WTC11 (cell line): ENCODE measurements around the gene UBE3C. TPM values are rescaled to one million over a fixed set of nuclear protein-coding genes. Genes with fewer than 3 reads are reported as not detected.

Experiments used
- ATAC-seq: fragments of 200-7000 bp; cut with Tn5 transposase; 2 replicates; pipeline ENCODE4 v1.10.0; 2021; ENCODE audit warnings: mild to moderate bottlenecking, moderate library complexity
- CTCF ChIA-PET: fragments of 300-600 bp; sonication (Branson Sonifier 250); formaldehyde crosslinking; loops from one replicate; lab custom pipeline; 2021; ENCODE audit warnings: antibody characterized with exemption; lab: Charles Lee
- POLR2A ChIA-PET: fragments of 350-600 bp; sonication (Branson Sonifier 250); formaldehyde crosslinking; loops from one replicate; lab custom pipeline; 2021; ENCODE audit warnings: antibody characterized with exemption; lab: Charles Lee
- DNase-seq: peaks from one replicate; pipeline ENCODE4 v3.0.0; 2021; ENCODE audit warnings: low spot score
- H3K27ac Mint-ChIP-seq: 2 replicates; pipeline ENCODE4 v1.8.0; 2021; ENCODE audit warnings: mixed read lengths
- H3K27me3 Mint-ChIP-seq: 2 replicates; pipeline ENCODE4 v1.8.0; 2021; ENCODE audit warnings: low read depth, mild to moderate bottlenecking, moderate library complexity, mixed read lengths
- H3K36me3 Mint-ChIP-seq: 2 replicates; pipeline ENCODE4 v1.8.0; 2021; ENCODE audit warnings: mixed read lengths
- H3K4me1 Mint-ChIP-seq: 2 replicates; pipeline ENCODE4 v1.8.0; 2022; ENCODE audit warnings: mixed read lengths
- H3K4me3 Mint-ChIP-seq: 2 replicates; pipeline ENCODE4 v1.8.0; 2021; ENCODE audit warnings: mild to moderate bottlenecking, moderate library complexity, mixed read lengths
- H3K9me3 Mint-ChIP-seq: 2 replicates; pipeline ENCODE4 v1.8.0; 2021; ENCODE audit warnings: mixed read lengths
- AR ChIP-seq: fragments of 250-450 bp; sonication (Bioruptor Pico); IDR thresholded peaks from 2 replicates; pipeline ENCODE4 v1.9.0; 2021; ENCODE audit warnings: mild to moderate bottlenecking
- ATF2 ChIP-seq: sonication (generic); formaldehyde crosslinking; IDR thresholded peaks from 2 replicates; pipeline ENCODE4 v1.8.1; 2022; ENCODE audit warnings: low read depth, missing genetic modification reagents, borderline replicate concordance
- ATF6 ChIP-seq: sonication (generic); formaldehyde crosslinking; IDR thresholded peaks from 2 replicates; pipeline ENCODE4 v1.8.1; 2023; ENCODE audit warnings: mild to moderate bottlenecking, missing genetic modification reagents
- ERG ChIP-seq: fragments of 250-450 bp; sonication (Bioruptor Pico); IDR thresholded peaks from 2 replicates; pipeline ENCODE4 v1.8.0; 2021; ENCODE audit warnings: mild to moderate bottlenecking
- ESRRA ChIP-seq: sonication (generic); formaldehyde crosslinking; IDR thresholded peaks from 2 replicates; pipeline ENCODE4 v1.8.1; 2022; ENCODE audit warnings: mild to moderate bottlenecking, missing genetic modification reagents, borderline replicate concordance
- GTF2I ChIP-seq: fragments of 250-450 bp; sonication (Bioruptor Pico); conservative IDR thresholded peaks from 2 replicates; pipeline ENCODE4 v1.4.0; 2021; ENCODE audit warnings: mild to moderate bottlenecking
- HMGA2 ChIP-seq: fragments of 250-450 bp; sonication (Bioruptor Pico); IDR thresholded peaks from 2 replicates; pipeline ENCODE4 v1.4.0; 2021; ENCODE audit warnings: mild to moderate bottlenecking, moderate library complexity
- JAZF1 ChIP-seq: fragments of 250-450 bp; sonication (Bioruptor Pico); IDR thresholded peaks from 2 replicates; pipeline ENCODE4 v1.9.0; 2021; ENCODE audit warnings: moderate library complexity, mild to moderate bottlenecking, inconsistent platforms
- MAX ChIP-seq: sonication (generic); formaldehyde crosslinking; IDR thresholded peaks from 2 replicates; pipeline ENCODE4 v1.8.0; 2022; ENCODE audit warnings: mild to moderate bottlenecking, missing genetic modification reagents
- MYBL2 ChIP-seq: sonication (generic); formaldehyde crosslinking; IDR thresholded peaks from 2 replicates; pipeline ENCODE4 v1.8.1; 2023; ENCODE audit warnings: mild to moderate bottlenecking, moderate library complexity, missing genetic modification reagents
- NR3C1 ChIP-seq: sonication (generic); formaldehyde crosslinking; conservative IDR thresholded peaks from 2 replicates; pipeline ENCODE4 v1.8.1; 2023; ENCODE audit warnings: low read depth, mild to moderate bottlenecking, missing genetic modification reagents
- TP53 ChIP-seq: sonication (generic); formaldehyde crosslinking; IDR thresholded peaks from 2 replicates; pipeline ENCODE4 v1.8.1; 2023; ENCODE audit warnings: mild to moderate bottlenecking, missing genetic modification reagents
- ZBTB43 ChIP-seq: sonication (generic); formaldehyde crosslinking; IDR thresholded peaks from 2 replicates; pipeline ENCODE4 v1.8.1; 2023; ENCODE audit warnings: mild to moderate bottlenecking, missing genetic modification reagents
- ZNF671 ChIP-seq: fragments of 250-450 bp; sonication (Bioruptor Pico); IDR thresholded peaks from 2 replicates; pipeline ENCODE4 v1.8.0; 2021; ENCODE audit warnings: mild to moderate bottlenecking
- total RNA-seq: library from RNA; stranded (reverse); gene quantifications from 3 replicates; pipeline ENCODE4 v1.2.3, GENCODE V29; 2021

Gene UBE3C
- total RNA-seq, 1 experiment from 2014 or later, result 59.7 TPM

GRCh38 chr7:157139810-157140510, 1.2 kb downstream of the UBE3C start:
- DNase-seq (no peak), ATAC-seq (no peak)
- TF ChIP-seq ZNF671 (CRISPR knock-in tag), result no peak
- peak; percentile 67 for TF ChIP-seq MAX (CRISPR knock-in tag)
- Mint-ChIP-seq H3K4me3 (peak overlapping the region; percentile 84), H3K27me3 (no peaks in the 10 kb centered on the region), H3K4me1 (peaks cover 46% of the 10 kb centered on the region), H3K9me3 (no peaks in the 10 kb centered on the region), H3K36me3 (peaks cover 26% of the 10 kb centered on the region), H3K27ac (peak overlapping the region; percentile 27)
- ChIA-PET CTCF (no interaction called here), POLR2A (no interaction called here)

- ATAC-seq (no peak), DNase-seq (no peak)
- no peaks in the 10 kb centered on the region for H3K27me3 Mint-ChIP-seq
- peak overlapping the region; percentile 84 for H3K4me3 Mint-ChIP-seq
- ChIA-PET CTCF (no interaction called here), POLR2A (no interaction called here)
- peaks cover 46% of the 10 kb centered on the region for H3K4me1 Mint-ChIP-seq
- peaks cover 26% of the 10 kb centered on the region for H3K36me3 Mint-ChIP-seq
- H3K27ac Mint-ChIP-seq, result peak overlapping the region; percentile 27
- no peaks in the 10 kb centered on the region for H3K9me3 Mint-ChIP-seq
- TF ChIP-seq MYBL2 (CRISPR knock-in tag) (no peak), JAZF1 (no peak), ESRRA (no peak), HMGA2 (CRISPR knock-in tag) (no peak), ATF2 (CRISPR knock-in tag) (no peak), ATF6 (CRISPR knock-in tag) (no peak), MAX (CRISPR knock-in tag) (no peak), ZBTB43 (CRISPR knock-in tag) (no peak), ERG (CRISPR knock-in tag) (no peak), NR3C1 (no peak), AR (no peak), TP53 (CRISPR knock-in tag) (no peak), GTF2I (no peak)
Measured at GRCh38 chr7:157140511-157140905, 1.8 kb downstream of the UBE3C start.
